ENCODE results near the gene NR2F2.

NR2F2 gene

DNA sequence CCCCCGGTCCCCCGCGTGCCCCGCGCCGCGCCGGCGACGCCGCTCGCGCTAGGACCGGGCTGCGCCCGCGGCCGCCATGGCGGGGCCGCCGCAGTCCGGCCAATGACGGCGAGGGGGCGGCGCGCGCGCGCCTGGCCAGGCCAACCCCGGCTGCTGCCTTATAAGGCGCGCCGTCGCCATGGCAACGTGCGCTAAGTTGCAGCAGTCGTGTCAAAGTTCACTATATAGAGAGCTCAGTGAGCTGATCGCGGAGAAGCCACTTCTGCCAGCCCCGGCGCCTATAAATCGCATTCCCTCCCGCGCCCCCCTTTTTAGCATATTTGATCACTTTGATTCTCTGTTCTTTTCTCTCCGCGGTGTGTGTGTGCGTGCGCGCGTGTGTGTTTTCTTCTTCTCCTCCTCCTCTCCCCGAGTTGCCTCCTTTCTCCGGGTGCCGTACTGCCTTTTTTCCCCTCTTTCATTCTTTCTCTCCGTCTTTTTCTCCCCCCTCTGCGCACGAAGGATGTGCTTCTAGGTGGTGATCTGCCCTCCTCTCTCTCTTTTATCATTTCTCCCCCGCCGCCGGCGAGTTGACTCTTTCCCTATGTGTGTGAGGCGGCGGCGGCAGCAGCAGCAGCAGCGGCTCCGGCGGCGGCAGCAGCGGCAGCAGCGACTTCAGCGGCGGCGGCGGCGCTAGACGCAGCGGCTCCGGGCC, at the start of gene NR2F2:
Gene NR2F2, plus strand, starts transcription at position 251 of the 694 bp plus-strand sequence. CDS start 1,406 bp downstream, outside the sequence.
- DNase-seq = peak; percentile 81 to 84

DNA sequence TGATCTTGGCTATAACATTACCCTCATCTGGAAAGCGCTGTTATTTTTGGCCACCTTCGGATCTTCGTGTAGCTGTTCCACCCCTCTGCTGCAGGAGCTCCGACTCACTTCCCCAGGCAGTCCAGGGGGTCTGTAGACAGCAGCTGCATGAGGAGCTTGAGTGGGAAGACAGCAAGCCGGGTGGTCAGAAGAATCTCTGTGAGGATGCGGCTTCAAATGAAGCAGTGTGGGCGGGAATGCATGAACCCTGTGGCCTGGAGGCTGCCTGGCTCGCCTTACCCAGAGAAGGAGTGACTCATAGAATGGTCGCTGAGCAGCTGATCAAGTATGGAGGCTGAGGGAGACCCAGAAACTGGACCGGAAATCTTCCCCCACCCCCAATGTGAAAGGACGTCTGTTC, 45.2 kb upstream of the NR2F2 start:
- no peak for DNase-seq

More for the DNA sequence above, at the start of gene NR2F2:
- TF ChIP-seq GATA1 (IDR thresholded peaks at IDR 0.05; ENCODE audit: low read depth, low read length) (no peak), POLR2A (IDR thresholded peaks at IDR 0.05; ENCODE audit: low read length) (no peak)

DNA sequence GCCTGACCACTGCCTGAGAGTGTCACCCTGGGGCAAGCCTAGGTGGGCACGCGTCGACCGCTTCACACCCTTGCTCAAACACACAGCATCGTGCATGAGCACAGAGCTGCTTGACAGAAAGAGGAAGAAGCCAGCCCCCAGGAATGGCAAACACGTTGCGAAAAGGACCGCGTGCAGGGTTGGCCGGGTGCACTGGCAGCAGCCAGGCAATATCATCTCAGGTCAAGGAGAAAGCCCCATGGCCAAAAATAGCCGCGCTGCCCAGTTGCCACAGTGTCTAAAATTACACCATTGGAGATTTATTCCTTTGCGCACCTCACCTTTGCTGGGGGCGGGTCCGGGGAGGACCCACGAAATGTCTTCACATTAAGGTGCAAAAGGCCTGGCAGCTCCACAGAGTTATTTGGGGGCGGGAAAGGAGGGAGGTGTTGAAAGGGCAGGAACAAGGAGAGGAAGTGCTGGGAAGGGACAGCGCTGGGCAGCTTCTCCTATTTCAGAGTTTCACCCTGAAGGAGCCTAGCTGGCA, 44.7 kb upstream of the NR2F2 start:
- no peak for DNase-seq
- TF ChIP-seq POLR2A (IDR thresholded peaks at IDR 0.05; ENCODE audit: low read length) (no peak), GATA1 (IDR thresholded peaks at IDR 0.05; ENCODE audit: low read depth, low read length) (no peak)

More for the DNA sequence above, 45.2 kb upstream of the NR2F2 start:
- TF ChIP-seq GATA1 (IDR thresholded peaks at IDR 0.05; ENCODE audit: low read depth, low read length) (no peak), POLR2A (IDR thresholded peaks at IDR 0.05; ENCODE audit: low read length) (no peak)

DNA sequence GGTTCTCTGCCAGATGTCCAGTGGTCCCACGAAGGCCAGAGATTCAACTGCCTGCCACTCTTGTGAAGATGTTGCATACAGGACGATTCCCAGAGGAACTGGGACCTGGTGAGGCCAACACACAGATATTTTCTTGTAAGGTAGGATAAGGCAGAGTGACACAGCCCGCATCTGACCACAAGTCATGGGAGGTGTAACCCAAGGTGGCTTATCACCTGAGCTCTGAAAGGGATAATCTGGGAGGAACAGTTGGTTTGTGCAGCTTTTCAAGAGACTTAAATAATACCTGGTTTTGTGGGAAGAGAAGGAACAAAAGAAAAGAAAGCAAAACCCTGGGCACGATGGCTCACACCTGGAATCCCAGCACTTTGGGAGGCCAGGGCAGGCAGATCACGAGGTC, 39.8 kb upstream of the NR2F2 start:
- no peak for DNase-seq
- TF ChIP-seq POLR2A (IDR thresholded peaks at IDR 0.05; ENCODE audit: low read length) (no peak), GATA1 (IDR thresholded peaks at IDR 0.05; ENCODE audit: low read depth, low read length) (no peak)

DNA sequence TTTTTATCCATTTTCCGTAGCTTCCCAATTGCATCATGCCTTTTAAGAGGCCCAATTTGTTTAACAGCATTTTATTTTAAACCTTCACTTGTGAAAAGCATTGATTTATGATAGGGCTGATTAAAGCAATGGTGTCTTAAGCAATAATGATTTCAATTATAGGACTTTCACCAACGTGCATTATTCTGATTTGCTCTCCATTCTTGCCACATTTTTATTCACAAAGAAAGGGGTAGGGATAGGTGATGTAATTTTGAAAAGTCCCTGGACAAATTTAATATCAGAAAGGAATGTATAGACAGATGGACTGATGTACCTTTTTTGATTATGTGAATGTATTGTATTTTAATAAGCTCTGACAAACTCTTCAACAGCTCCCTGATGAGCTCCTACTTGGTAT, 37.9 kb upstream of the NR2F2 start:
- TF ChIP-seq POLR2A (IDR thresholded peaks at IDR 0.05; ENCODE audit: low read length) (no peak), GATA1 (IDR thresholded peaks at IDR 0.05; ENCODE audit: low read depth, low read length) (no peak)
- no peak for DNase-seq

DNA sequence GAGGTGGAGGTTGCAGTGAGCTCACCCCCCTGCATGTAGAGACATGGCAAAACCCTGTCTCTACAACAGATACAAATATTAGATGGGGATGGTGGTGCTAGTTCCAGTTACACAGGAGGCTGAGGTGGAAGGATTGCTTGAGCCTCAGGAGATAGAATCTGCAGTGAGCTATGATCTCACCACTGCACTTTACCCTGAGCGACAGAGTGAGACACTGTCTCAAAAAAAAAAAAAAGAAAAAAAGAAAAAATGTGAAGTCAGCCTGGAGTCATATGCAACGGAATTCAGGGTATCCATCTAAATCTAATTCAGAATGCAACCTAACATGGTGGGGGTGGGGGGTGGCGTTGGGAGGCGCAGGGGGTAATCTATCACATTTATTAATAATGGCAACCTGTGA, 37.1 kb upstream of the NR2F2 start:
- TF ChIP-seq GATA1 (IDR thresholded peaks at IDR 0.05; ENCODE audit: low read depth, low read length) (no peak), POLR2A (IDR thresholded peaks at IDR 0.05; ENCODE audit: low read length) (no peak)
- no peak for DNase-seq

DNA sequence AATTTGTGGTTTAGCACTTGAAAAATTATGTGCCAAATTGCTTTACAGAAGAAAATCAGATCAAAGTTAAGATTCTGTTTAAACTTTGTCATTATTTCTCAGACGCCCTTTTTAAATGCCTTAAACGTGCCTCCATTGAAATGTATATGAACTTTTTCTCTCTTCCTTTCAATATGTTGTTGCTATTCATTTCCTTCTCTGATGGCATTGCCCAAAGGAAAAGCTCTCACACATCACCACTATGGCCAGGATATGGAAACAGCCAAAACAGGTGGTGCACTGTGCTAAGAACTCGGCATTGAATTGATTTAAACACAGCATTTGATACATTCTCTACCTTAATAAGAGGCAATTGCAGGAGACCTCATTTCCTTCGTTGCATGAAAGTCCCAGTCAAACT, 35.7 kb upstream of the NR2F2 start:
- no peak for TF ChIP-seq POLR2A (IDR thresholded peaks at IDR 0.05; ENCODE audit: low read length)
- TF ChIP-seq GATA1 (IDR thresholded peaks at IDR 0.05; ENCODE audit: low read depth, low read length) = no peak
- DNase-seq = no peak

DNA sequence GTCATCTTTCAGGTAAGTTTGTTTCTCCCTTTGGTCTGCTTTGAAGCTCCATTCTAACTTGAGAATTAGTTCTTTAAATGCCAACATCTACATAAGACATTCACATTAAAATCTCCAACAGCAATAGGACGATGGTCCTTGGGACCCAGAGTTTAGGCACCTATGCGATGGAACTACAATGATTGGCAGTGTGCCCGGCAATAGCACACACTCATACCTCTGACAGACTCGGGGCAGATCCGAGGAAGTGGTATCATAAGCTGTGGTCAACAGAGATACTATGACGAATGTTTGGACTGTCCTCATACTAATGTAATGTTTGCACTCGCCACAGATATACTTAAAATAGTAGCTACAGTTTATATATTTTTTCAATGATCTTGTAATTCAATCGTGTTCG, 34.2 kb upstream of the NR2F2 start:
- DNase-seq = no peak
- no peak for TF ChIP-seq GATA1 (IDR thresholded peaks at IDR 0.05; ENCODE audit: low read depth, low read length)
- no peak for TF ChIP-seq POLR2A (IDR thresholded peaks at IDR 0.05; ENCODE audit: low read length)

DNA sequence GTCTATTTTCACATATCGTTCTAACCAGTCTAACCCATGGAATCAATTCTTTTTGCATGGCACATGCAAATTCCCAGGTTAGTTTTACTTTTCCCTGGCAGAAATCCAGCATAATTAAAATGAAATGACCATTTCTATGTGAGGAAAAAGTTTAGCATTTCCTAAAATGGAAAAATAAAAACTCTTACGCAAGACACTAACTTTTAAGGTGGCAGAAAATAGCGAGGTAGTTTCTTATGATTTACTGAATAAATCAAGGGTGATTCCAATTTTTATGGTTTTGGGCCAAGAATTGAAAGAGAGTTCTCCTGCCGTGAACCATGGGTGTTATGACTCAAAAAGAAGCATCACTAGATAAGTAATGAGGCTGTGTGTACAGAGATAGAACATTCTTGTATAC, 32.7 kb upstream of the NR2F2 start:
- TF ChIP-seq POLR2A (IDR thresholded peaks at IDR 0.05; ENCODE audit: low read length) (no peak), GATA1 (IDR thresholded peaks at IDR 0.05; ENCODE audit: low read depth, low read length) (no peak)
- DNase-seq = no peak

DNA sequence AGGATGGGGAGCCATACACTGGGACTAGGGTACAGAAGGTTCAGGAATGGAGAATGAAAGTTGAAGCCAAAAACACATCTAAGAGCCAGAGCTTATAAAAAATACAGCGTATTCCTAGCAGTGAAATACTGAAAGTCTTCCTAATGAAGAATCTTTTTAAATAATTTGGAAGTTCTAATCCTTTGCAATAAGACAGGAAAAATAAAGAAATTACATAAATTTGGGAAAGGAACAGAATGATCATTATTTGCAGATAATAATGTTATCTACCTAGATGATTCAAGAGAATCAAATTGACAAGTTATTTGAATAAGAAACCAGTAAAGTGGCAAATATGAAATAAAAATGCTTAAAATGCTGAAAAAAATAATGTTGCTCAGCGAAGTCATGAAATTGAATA, 32.3 kb upstream of the NR2F2 start:
- DNase-seq = no peak
- TF ChIP-seq POLR2A (IDR thresholded peaks at IDR 0.05; ENCODE audit: low read length) (no peak), GATA1 (IDR thresholded peaks at IDR 0.05; ENCODE audit: low read depth, low read length) (no peak)

DNA sequence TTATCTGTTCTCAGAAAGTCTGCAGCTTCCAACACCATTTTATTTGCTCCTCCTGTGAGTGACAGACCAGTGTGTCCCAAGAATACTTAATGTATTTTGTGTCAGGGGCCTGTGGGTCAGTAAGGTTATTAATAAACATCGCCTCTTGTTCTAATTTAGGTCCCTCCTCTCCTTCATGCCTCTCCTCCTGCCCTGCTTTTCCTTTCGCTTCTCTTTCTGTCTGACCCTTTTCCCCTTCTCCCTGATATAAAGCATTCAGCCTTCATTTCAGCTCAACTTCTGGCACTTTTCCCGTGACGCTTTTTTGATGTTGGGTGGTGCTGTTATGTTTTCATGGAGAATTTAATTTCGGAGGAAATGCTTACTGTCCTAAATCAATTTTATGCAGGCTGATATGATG, 29.7 kb upstream of the NR2F2 start:
- TF ChIP-seq GATA1 (IDR thresholded peaks at IDR 0.05; ENCODE audit: low read depth, low read length) (no peak), POLR2A (IDR thresholded peaks at IDR 0.05; ENCODE audit: low read length) (no peak)
- DNase-seq = no peak

DNA sequence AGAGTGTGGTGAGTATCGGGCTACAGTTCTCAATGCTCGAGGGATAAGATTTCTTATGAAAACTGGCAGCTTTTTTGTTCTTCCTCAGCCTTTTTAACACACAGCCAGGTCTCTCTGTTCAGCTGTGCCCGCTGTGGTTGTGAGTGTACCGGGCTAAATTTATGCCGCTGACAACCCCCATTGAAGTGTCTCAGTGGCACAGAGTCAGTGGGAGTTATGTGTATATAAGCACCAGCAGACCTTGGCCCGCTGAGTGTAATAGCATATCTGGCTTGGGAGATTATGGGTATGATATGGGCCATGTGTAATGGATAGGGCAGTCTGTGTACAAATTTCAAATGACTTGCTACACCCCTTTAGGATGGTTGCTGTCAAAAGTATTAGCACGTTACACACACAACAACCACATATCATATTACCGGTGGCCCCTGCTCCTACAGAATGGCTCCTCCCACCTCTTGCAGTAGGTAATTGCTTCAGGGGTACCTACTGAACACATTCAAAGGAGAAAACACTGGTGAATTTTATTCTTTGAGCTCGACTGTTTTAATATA, 26.9 kb upstream of the NR2F2 start:
- no peak for DNase-seq

DNA sequence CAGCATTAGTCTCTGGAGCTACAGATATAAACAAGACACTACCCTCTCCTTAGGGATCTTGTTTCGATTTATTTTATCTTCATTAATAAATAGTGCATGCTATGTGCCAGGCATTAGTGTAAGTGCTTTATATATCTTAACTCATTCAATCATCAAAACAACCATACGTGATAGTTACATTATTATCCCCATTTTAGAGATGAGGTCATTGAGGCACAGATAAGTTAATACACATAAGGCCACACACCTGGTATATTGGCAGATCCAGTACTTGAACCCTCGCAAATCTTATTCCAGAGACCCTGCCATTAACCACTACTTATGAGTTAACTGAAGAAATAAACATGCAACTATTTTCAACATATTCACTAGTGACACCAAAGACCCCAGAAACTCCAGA, 25.7 kb upstream of the NR2F2 start:
- no peak for DNase-seq
- TF ChIP-seq GATA1 (IDR thresholded peaks at IDR 0.05; ENCODE audit: low read depth, low read length) (no peak), POLR2A (IDR thresholded peaks at IDR 0.05; ENCODE audit: low read length) (no peak)

More for the DNA sequence above, 26.9 kb upstream of the NR2F2 start:
- TF ChIP-seq GATA1 (IDR thresholded peaks at IDR 0.05; ENCODE audit: low read depth, low read length) (no peak), POLR2A (IDR thresholded peaks at IDR 0.05; ENCODE audit: low read length) (no peak)

DNA sequence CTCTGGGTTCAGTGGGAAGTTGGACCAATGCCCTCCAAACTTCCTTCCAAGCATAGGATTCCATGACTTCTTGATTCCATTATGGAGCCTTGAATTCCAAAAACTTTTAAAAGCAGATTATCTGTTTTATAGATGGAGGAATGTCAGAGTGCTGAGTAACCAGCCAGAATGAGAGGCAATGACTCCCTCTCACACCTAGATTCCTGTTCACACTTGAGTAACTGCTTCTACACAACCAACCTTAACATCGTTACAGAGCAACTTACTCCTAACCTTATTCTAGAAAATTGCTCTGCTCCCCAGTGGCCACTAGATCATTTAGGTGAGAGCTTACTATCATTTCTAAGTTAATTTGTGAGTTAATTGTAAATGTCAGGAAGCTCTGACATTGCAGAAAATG, 24.2 kb upstream of the NR2F2 start:
- DNase-seq = no peak
- TF ChIP-seq POLR2A (IDR thresholded peaks at IDR 0.05; ENCODE audit: low read length) = no peak
- no peak for TF ChIP-seq GATA1 (IDR thresholded peaks at IDR 0.05; ENCODE audit: low read depth, low read length)

DNA sequence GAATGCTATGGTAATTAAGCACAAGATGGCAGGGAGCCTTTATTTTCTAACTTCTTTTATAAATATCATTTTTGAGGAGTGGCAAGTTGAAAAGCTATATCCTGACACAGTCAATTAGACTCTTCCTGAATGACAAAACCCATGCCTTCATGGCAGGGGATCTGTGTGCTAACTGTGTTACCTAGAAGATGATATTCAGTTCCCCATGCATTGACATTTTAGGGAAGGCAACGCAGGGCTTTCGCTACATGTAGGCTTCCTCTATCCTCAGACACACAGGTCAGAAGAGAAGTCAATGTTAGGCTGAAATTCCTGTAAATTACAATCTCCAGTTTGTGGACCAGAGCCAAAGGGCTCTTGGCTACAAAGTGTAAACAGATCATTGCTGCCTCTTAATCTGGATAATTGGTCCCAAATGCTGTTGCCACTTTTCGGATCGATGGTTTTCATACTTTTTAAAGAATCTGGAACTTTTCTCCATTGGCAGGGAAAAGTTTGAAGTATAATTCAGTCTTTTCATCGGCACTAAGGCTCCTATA, 22.6 kb upstream of the NR2F2 start:
- TF ChIP-seq GATA1 (IDR thresholded peaks at IDR 0.05; ENCODE audit: low read depth, low read length) (no peak), POLR2A (IDR thresholded peaks at IDR 0.05; ENCODE audit: low read length) (no peak)
- DNase-seq = no peak
